HG03280 (cell line): Measurements from ENCODE around the gene RBM11.
"Not testable (repeated sequence)": the region's sequence is repeated elsewhere in the genome, so short reads cannot be mapped to it uniquely, and the experiment has no call there.

Source experiments
- ATAC-seq: cut with Tn5 transposase; IDR thresholded peaks from one replicate; pipeline ENCODE4 v1.9.1; 2021; ENCODE audit warnings: mild to moderate bottlenecking, moderate library complexity; ENCODE audit not compliant: unreplicated experiment

Gene RBM11

DNA sequence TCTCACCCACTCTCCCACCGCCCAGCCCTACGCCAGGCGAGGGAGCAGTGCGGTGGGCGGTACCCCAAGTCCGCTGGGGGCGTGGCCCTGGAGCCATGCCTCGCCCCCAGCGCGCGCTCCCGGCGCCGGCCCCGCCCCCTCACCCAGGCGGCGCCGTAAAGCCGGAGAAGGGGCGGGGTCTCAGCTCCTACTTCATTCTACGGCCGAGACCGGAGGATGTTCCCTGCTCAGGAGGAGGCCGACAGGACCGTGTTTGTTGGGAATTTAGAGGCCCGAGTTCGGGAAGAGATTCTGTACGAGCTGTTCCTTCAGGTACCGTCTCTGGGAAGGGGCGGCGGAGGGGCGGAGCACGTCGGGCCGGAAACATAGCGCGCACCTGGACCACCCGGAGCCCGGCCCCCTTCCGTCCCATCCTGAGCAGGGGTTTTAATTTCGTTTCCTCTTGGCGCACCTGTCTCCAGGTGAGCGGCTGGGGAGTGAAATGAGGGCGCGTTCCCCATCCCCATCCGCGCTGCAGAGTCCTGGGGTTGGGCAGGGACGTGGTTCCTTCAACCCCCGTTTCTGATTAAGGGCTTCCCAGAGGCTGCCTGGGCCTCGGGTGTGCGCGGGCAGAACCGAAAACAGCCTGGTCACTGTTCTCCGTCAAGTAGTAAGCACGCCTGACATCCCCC, at the start of gene RBM11:
RBM11 (plus strand) TSS at position 187 of the 671 bp plus-strand sequence; CDS start at position 217, 30 bp downstream.
- ATAC-seq: peak; percentile 96

DNA sequence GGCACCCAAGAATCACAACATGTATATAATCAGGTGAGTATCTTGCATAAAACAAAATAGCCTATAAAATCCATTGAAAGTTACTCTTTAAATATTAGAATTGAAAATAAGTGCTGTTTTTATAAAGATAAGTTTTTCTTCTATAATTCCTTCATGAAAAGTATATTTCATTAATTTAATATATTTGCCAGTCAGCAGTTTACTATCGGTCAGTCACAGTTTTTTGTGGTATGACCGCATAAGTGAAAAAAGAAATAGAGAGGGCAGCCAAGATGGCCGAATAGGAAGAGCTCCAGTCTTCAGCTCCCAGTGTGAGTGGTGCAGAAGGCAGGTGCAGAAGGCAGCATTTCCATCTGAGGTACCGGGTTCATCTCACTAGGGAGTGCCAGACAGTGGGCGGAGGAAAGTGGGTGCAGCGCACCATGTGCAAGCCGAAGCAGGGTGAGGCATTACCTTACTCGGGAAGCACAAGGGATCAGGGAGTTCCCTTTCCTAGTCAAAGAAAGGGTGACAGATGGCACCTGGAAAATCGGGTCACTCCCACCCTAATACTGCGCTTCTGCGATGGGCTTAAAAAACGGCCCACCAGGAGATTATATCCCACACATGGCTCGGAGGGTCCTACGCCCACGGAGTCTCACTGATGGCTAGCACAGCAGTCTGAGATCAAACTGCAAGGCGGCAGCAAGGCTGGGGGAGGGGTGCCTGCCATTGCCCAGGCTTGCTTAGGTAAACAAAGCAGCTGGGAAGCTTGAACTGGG, 49.3 kb upstream of the RBM11 start:
- not testable (repeated sequence) for ATAC-seq

- no peak for ATAC-seq
Measured at GRCh38 chr21:14206222-14206621, 9.7 kb upstream of the RBM11 start.

GRCh38 chr21:14210738-14211137, 5.2 kb upstream of the RBM11 start, which contains the start of gene LIPI:
Gene LIPI, minus strand, starts transcription at chr21:14210955. Its CDS starts 110 bp downstream, at chr21:14210845.
- no peak for ATAC-seq

DNA sequence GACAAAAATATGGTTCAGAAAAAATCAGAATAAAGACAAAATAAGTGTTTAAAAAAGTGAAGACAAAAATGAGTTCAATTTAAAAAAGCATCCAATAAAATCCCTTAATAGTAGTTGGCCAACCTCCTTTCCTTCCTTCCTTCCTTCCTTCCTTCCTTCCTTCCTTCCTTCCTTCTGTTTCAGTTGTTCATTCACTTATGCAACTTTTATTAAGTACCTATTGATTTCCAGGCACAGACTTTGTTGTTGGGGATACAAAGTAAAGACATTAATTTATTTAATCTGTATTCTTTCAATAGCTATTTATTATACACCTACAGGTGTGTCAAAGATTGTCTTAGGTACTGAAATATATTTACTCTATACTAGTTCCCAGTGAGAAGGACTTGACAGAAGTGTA, 2.8 kb upstream of the RBM11 start:
- ATAC-seq: no peak

DNA sequence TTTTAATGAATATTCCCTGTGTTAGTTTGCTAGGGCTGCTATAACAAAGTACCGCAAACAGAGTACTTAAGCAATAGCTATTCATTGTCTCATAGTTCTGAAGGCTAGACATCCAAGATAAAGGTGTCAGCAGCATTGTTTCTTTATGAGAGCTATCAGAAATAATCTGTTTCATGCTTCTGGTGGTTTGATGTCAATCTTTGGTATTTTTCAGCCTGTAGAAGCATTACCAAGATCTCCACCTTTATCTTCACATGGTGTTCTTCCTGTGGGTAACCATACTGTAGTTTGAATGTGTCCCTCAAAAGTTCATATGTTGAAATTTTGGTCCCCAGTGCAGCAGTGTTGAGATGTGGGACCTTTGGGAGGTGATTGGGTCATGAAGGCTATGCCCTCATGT, 7.4 kb downstream of the RBM11 start:
- ATAC-seq: no peak

DNA sequence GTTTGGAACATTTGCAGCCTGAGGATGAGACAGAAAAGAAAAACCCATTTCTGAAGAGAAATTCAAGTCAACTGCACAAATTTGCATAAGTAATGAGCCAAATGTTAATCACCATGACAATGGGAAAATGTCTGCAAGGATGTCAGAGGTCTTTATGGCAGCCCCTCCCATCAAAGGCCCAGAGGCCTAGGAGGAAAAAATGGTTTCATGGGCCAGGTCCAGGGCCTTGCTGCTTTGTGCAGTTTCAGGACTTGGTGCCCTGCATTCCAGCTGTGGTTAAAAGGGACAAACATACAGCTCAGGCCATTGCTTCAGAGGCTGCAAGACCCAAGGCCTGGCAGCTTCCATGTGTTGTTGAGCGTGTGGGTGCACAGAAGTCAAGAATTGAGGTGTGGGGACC, 13.4 kb downstream of the RBM11 start:
- ATAC-seq: no peak

DNA sequence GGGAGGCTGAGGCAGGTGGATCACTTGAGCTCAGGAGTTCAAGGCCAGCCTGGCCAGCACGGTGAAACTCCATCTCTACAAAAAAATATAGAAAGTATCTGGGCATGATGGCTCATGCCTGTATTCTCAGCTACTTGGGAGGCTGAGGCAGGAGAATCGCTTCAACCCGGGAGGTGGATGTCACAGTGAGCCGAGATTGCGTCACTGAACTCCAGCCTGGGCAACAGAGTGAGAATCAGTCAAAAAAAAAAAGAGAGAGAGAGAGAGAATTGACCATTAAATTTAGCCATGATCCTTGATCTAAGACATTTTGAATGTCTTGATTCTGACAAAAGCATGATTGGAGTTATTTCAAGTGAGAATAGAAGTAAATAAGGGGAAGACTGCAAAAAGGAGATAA, 19.1 kb downstream of the RBM11 start:
- no peak for ATAC-seq

DNA sequence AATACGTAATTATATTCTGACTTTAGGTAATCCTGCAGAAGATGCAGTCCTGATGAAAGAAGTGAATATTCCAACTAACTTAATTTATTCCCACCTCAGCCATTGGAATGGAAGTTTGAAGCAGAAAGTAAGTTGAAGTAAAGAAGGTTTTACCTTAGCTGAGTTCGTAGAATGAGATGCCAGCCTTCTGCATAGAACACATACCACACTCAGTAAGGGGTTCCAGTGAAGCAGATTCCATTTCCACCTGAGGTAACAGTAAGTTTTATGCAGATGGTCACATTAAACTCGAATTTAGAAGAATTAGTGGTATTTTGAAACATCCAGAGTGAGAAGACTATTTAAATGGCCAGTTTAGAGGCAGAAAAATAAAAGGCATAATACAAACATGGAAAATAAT, 20.2 kb downstream of the RBM11 start:
- no peak for ATAC-seq

- ATAC-seq: no peak
Measured at GRCh38 chr21:14239281-14239680, 23.3 kb downstream of the RBM11 start.

GRCh38 chr21:14241297-14241696, 25.3 kb downstream of the RBM11 start:
- no peak for ATAC-seq

GRCh38 chr21:14243461-14243860, 27.5 kb downstream of the RBM11 start:
- no peak for ATAC-seq

GRCh38 chr21:14243874-14244273, 27.9 kb downstream of the RBM11 start:
- no peak for ATAC-seq

- ATAC-seq: no peak
Measured at GRCh38 chr21:14244911-14245310, 29.0 kb downstream of the RBM11 start.

DNA sequence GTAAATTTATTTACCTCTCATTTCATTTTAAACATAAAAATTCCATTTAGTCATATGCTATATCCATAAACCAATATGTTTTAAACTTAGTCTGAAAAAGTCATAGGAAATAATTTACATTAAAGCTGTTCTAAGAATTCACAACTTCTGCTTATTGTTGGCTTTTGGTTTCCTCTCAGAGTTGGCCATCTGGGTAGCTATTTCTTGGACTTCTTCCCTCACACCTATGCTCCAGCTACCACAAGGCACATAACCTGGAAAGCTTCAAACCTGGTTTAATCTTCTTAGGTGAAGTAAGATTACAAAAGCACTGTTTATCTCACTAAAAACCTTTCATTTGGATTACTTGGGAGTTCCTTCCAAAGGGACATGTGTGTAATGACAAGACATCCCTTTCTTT, 29.8 kb downstream of the RBM11 start:
- ATAC-seq: no peak

DNA sequence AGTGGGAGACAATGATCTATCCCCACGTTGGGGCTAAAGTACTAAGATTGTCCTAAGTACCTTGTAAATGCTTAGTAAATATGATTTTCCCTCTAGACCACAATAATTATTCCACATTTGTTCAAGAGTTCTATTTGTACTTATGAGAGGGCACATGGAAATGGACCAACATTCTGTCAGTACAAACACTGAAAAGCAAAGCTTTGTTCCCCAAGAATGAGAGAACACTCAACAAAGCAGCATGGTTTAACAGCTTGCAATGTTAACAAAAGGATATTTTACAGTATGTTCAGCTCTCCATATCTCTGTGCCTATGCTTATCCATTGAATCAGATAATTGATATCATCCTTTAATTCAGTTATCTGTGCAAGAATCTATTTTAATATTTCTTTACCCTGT, 35.4 kb downstream of the RBM11 start:
- ATAC-seq: no peak

DNA sequence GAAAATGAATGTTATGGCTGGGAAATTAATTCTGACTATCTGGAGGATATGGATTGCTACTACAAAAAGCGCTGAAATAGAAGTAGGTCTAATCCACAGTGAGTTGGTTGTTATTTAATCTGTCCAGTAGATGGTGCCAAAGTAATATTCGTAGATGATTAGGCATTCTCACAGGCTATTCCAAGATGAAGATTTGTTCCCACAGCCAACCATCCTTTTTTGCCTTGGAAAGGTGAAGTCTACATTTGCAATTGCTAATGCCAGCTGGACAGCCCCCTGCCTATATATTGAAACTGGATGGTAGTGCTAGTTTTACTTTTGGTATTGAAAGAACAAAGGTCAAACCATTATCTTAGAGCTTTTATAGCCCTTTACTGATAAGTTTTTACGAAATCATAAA, 43.8 kb downstream of the RBM11 start:
- no peak for ATAC-seq

- no peak for ATAC-seq
Measured at GRCh38 chr21:14260174-14260764, 44.3 kb downstream of the RBM11 start.

- ATAC-seq: no peak
Measured at GRCh38 chr21:14262039-14262438, 46.1 kb downstream of the RBM11 start.

DNA sequence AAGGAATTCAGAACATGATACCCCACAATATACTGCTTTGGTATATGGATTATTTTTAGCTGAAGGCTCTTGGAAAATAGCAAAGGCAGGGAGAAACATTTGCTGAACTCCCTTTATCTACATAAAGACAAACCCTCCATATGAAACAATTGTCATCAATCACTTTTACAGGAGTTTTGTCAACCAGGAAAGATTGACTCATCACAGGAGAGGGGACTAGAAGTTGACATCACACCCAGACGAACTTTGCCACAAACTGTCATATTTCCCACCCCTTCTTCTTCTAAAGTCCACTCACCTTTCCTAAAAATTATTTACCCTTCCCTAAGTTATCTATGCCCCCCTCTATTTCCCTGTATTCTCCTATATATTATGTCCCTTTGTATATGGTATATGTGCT, 47.9 kb downstream of the RBM11 start:
- ATAC-seq: no peak

DNA sequence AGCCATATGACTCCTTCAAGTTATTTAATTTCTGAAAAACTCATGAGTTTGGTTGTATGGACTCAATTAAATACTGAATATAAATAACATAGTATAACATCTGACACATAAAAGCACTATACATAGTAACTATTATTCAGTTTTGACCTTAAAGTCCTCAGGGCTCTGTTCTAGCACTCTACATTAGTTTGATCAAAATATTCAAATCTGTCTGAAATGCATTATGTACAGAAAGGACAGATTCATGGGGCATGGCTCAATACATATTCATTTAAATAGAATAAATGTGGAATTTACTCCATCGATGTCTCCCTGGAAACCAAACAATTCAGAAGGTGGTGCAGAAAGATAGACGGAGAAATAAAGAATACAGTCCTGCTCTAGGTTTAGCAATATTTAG, 49.1 kb downstream of the RBM11 start:
- ATAC-seq: no peak

DNA sequence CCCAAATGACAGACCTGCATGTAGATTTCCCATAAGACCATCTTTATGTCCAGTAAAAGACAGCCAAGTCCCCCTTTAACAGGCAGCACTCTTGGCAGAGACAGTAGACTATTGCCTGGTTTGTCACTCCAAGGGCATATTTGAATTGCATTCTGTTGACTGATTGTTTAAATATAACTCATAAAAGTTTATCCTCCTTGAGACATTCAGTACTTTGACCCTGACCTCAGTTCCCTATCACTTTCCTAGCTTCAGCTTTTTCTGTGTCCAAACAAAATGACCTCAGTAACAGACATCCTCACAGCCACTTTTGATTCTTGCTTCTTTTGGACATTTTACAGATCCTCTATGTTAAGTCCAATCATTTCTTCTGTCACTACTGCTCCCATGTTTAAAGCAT, 51.1 kb downstream of the RBM11 start:
- ATAC-seq: no peak
